GM13977 (cell line): ENCODE results near the gene DYNC1I1.

Experiments
- DNase-seq: peaks from one replicate; pipeline ENCODE4 v3.0.0; 2012; ENCODE audit warnings: low spot score
- CTCF ChIP-seq: IDR thresholded peaks from 2 replicates; pipeline ENCODE4 v1.5.1; 2012; ENCODE audit warnings: mild to moderate bottlenecking, control low read depth; ENCODE audit not compliant: insufficient read depth; ENCODE audit errors: extremely low read depth, missing control alignments
- in situ Hi-C: fragments of 300-500 bp; cut with MboI; formaldehyde crosslinking; loops from one replicate; pipeline ENCODE4 v1.12.0; 2022; ENCODE audit warnings: low sequenced_read_pairs, low pct_unique_long_range_greater_than_20kb, mixed read lengths, inconsistent platforms; ENCODE audit not compliant: unreplicated experiment

The DYNC1I1 gene

GRCh38 chr7:95999481-95999880, 227.1 kb downstream of the DYNC1I1 start:
- DNase-seq: no peak
- in situ Hi-C loops: no loop called here
- no peak for TF ChIP-seq CTCF

- no peak for TF ChIP-seq CTCF
- DNase-seq: no peak
- in situ Hi-C loops: no loop called here
Observed at GRCh38 chr7:96004578-96004977, 232.2 kb downstream of the DYNC1I1 start.

- TF ChIP-seq CTCF: no peak
- no peak for DNase-seq
- in situ Hi-C loops: no loop called here
Observed at GRCh38 chr7:96005271-96005670, 232.9 kb downstream of the DYNC1I1 start.

- no peak for TF ChIP-seq CTCF
- in situ Hi-C loops: no loop called here
- no peak for DNase-seq
Observed at GRCh38 chr7:96009148-96009547, 236.8 kb downstream of the DYNC1I1 start.

GRCh38 chr7:96013836-96014235, 241.5 kb downstream of the DYNC1I1 start:
- no peak for TF ChIP-seq CTCF
- no peak for DNase-seq
- in situ Hi-C loops: no loop called here

GRCh38 chr7:96014617-96015016, 242.3 kb downstream of the DYNC1I1 start:
- in situ Hi-C loops: no loop called here
- TF ChIP-seq CTCF: no peak
- no peak for DNase-seq

GRCh38 chr7:96016056-96016586, 243.8 kb downstream of the DYNC1I1 start:
- no peak for TF ChIP-seq CTCF
- no peak for DNase-seq
- in situ Hi-C loops: no loop called here
